ENCODE data around the gene SERPINA5.
"Not testable (repeated sequence)": the region's sequence is repeated elsewhere in the genome, so short reads cannot be mapped to it uniquely, and the experiment has no call there.

Gene SERPINA5

DNA sequence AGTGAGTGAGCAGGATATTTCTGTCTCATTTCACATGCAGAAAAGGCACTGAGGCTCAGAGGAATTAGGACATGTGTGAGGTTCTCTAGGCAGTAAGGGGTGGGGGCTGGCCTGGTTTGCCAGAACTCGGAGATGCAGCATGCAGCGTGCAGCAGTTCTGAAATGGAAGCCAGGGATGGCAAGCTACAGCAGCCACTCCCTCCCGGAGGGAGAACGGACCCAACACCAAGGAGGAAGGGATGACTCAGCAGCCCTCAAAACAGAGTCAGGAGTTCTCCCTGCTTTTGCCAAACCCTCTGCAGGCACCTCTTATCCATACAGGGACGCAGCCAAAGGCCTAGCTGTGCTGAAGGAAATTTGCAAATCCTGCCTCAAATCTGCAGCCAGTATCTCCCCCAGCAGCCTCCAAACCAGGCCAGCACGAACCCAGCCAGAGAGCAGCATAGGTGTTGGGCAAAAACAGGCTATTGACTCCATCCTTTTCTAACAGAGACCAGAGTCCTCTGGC is 20.7 kb downstream of the SERPINA5 start:
- no peak for DNase-seq (ENCODE audit: low spot score)

DNA sequence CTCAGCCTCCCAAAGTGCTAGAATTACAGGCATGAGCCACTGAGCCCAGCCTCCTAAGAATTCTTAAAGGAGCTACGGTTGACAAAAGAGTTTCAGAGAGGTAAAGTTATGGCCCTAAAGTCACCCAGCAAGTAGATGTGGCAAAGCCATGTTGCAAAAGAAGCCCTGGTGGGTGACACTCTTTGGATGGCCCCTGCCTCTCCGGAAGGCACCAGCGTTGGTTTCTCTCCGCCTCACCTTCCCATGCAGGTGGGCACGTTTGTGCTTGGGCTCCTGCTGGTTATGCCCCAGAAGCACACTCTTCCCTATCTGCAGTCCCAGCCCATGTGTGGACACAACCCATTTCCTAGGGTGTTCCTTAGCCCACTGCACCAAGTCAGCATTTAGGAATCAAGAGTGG is 21.5 kb downstream of the SERPINA5 start:
- no peak for DNase-seq (ENCODE audit: low spot score)

- no peak for DNase-seq (ENCODE audit: low spot score)
These were observed 24.1 kb downstream of the SERPINA5 start for GRCh38 chr14:94605361-94605760.

- DNase-seq (ENCODE audit: low spot score): not testable (repeated sequence)
These were observed 27.7 kb downstream of the SERPINA5 start for GRCh38 chr14:94608966-94609365.

DNA sequence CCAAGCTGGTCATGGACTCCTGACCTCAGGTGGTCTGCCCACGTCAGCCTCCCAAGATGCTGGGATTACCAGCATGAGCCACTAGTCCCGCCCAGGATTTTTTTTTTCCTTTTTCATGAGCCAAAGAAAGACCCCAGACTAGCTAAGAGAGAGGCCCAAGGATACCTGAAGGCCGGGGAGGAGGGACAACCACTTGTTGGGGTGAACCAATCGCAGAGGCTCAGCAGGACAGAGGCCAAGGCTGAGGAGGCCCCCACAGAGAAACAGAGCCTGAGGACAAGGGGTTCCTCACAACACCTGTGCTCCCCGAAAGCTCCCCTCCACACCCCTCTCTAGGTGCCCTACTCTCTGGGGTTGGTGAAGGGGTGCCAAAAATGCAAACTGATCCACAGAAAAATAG is 30.0 kb downstream of the SERPINA5 start:
- DNase-seq (ENCODE audit: low spot score): no peak

DNA sequence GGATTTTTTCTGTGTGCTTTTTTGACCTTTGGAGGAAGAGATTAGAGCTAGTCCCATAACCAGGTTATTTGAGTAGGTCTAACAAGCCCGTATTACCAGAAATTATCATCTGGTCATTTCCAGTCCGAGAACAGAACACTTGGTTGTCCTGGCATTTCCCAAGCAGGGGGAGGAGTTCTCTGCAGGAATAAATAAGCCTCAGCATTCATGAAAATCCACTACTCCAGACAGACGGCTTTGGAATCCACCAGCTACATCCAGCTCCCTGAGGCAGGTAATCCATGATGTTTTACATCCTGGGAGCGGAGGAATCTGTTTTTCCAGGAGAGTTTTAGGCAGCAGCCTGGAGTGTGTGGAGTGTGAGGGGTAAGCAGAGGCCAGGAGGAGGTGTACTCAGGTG is 30.9 kb downstream of the SERPINA5 start, which contains the start of gene SERPINA3:
Gene SERPINA3, plus strand, starts transcription at position 218 of the 400 bp plus-strand sequence. CDS start 2,051 bp downstream, outside the sequence.
- DNase-seq (ENCODE audit: low spot score): no peak

DNA sequence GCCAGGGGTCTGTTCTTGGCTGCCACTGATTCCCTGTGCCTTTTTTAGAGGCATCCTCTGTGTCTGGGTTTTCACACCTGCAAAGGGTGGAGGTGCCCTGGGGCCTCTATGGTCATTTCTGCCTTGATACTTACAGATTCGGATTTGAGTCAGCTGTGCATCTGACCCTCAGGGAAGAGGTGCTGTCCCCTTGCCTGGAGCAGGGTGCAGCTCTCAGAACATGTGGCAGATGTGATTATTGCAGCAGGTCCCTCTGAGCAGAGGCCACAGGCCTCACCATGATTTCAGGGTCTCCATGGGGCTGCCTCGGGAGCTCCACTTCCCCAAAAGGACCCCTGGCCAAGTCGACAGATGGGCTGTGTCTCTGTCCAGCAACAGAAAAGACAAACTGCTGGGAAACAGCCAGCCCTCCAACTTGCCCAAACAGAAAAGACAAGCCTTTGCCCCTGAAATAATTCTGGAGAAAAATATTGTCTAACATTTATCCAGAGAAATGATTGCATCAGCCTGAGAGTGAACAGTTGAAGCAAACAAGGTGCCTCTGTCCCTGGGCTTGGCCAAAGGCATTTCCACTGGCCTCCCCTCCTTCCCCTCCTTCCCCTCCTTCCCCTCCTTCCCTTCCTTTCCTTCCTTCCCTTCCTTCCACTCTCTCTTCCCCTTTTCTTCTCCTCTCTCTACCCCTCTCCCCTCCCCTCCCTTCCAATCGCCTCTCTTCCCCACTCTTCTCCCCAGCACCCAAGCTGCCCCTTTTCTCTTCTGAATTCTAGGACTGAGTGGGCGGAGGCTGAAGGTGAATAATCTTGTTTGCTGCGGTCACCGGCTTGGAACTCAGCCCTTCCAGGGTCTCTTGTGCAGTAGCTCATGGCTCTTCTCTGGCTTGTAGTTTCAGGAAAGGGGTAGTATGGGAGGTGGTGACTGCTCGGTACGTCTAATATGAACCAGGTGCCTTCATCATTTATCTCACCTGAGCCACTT is 31.6 kb downstream of the SERPINA5 start:
- no peak for DNase-seq (ENCODE audit: low spot score)

DNA sequence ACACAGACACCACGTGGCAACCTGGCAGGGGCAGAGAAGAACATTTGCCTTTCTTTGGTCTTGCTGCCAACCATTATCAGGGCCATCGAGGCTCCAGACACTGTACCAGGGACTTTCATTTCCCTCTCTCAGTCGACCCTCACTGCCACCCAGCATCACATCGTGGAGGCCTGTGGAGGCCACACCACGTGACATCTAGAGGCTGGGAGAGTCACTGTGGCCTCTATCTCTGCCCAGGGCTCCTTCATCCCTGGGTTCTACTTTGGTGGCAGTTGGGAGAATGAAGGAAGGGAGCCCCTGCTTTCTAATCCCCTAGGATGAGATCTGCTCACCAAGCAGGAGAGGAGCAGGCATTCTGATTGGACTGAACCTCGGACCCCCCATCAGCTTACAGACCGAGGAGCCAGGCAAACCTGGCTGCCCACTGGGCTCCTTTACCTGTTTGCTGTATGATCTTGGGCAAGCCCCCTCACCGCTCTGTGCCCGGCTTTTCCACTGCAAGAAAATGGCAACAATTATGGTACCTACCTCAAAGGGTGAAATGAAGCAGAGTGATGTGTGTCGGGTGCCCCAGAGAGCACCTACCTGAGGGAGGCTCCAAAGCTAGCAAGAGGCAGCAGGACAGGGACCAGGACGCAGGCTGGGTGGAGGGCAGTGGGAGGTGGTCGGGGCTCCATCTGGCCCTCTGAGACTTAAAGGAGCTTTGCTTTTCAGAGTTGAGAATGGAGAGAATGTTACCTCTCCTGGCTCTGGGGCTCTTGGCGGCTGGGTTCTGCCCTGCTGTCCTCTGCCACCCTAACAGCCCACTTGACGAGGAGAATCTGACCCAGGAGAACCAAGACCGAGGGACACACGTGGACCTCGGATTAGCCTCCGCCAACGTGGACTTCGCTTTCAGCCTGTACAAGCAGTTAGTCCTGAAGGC is 32.8 kb downstream of the SERPINA5 start:
- no peak for DNase-seq (ENCODE audit: low spot score)

- no peak for DNase-seq (ENCODE audit: low spot score)
These were observed 33.6 kb downstream of the SERPINA5 start for GRCh38 chr14:94614802-94615201.

DNA sequence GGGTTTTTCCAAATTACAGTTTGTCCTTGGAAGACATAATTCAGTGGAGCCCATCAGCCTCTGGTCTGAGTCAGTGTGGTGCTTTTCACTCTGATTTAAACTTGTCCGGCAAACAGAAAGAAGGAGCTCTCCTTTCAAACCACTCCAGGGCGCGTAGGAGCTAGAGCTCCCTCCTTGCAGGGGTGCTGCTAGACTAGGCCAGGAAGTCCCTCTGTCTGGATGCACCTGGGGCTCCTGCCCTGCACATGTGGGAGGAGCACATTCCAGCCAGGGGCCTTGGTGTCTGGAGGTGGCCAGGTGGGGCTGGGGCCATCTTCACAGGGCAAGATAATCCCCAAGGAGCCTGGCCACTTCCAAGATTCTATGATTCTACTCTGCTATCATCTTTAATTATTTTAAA is 34.0 kb downstream of the SERPINA5 start:
- no peak for DNase-seq (ENCODE audit: low spot score)

- no peak for DNase-seq (ENCODE audit: low spot score)
These were observed 34.8 kb downstream of the SERPINA5 start for GRCh38 chr14:94615823-94616570.

DNA sequence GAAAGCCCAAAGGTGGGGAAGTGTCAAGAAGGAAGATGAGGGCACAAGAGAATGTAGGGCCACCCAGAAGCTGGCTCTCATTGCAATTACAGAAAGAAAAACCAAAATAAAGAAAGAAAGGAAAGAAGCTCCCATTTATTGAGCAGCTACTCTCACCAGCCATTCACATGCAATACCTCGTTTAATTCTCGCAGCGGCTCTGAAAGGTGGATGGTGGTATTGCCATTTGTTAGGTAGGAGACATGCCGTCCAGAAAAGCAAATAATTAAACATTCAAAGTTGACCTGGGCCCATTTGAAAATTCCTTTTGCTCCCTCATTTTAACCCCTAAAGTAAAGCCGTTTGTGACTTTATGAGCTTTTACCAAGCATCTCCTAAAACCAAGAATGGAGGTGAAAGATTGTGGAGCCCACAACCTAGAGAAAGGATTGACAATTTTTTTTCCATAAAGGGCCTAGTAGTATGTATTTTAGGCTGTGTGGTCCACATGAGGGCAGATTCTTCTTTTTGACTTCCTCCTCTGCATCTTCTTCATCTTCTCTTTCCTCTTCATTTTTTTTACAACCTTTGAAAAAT is 36.2 kb downstream of the SERPINA5 start:
- no peak for DNase-seq (ENCODE audit: low spot score)

DNA sequence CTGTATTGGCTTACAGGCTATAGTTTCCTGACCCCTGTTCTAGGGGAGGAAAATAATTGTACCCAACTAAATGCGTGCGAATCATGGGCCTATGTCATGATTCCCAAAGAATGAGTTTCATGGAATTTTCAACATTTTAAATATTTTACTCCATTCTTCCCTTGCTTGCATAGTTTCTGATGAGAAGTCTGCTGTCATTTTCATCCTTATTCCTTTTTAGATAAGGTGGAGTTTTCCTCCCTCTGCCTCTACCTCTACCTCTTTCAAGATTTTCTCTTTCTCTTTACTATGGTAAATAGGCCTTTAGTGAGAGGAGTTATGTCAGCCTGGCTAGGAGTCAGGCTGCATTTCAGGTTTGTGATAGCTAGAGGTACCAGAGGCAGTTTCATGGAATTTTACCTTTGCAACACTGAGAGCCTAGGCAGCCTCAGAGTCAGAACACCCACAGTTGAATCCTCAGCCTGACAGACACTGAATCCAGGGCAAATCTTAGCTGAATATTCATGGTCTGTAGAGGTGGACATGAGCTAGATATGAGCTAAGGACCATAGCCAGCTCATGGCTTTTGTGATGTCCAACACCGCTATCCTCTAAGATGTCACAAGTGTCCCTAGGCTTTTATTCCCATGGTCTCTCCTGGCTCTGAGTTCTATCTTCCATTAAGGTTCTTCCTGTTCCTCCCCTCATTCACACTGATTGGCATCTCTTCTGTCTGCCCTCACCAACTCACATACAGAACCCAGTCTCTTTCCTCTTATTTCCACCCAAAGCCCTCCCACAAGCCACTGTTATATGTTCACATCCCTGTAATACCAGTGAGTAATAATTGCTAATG is 37.0 kb downstream of the SERPINA5 start:
- no peak for DNase-seq (ENCODE audit: low spot score)

DNA sequence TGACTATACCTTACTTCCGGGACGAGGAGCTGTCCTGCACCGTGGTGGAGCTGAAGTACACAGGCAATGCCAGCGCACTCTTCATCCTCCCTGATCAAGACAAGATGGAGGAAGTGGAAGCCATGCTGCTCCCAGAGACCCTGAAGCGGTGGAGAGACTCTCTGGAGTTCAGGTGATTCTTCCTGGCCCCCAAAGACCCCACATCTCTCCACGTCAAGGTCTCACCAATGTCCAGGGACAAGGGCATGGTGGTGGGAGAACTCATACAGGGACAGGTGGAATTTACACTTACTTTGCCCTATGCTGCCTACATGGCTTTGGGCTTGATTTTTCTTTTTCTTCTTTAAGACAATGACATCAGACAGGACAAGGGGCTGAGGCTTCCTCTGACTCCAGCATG is 38.1 kb downstream of the SERPINA5 start:
- DNase-seq (ENCODE audit: low spot score): no peak

GRCh38 chr14:94620597-94620996 is 39.4 kb downstream of the SERPINA5 start:
- no peak for DNase-seq (ENCODE audit: low spot score)

DNA sequence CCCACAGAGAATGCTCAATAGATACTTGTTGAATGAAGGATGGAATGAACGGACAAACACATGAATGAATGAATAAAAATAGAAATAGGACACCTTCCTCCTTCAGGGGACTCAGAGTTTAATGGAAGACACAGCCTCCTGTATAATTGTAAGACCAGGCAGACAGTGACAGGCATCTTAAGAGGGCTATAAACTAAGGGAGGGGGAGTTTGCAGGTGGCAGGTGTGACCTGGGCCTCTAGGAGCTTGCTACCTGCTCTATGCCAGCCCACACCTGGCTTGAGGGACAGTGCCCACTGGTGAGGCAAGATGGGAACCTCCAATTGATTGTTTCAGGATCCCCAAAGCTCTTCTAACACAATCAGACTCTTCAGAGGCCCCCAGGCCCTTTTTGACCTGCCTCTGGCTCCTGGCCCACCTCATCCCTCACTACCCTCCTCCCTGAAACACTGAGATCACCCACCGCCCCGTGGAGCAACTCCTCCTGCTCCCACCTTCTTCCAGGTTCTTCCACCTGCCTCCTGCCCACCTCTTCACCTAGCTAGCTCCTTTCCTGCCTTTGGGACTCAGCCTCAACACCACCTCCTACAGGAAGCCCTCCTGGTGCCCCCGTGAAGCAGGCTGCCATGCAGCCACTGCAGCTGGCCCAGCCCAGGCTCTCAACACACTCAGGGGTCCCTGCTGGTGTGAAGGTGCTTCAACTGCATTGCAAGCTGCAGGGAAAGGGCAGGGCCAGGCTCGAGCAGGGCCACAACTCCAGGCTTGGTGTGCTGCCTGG is 40.3 kb downstream of the SERPINA5 start:
- no peak for DNase-seq (ENCODE audit: low spot score)

GRCh38 chr14:94622653-94623421 is 41.6 kb downstream of the SERPINA5 start:
- no peak for DNase-seq (ENCODE audit: low spot score)

DNA sequence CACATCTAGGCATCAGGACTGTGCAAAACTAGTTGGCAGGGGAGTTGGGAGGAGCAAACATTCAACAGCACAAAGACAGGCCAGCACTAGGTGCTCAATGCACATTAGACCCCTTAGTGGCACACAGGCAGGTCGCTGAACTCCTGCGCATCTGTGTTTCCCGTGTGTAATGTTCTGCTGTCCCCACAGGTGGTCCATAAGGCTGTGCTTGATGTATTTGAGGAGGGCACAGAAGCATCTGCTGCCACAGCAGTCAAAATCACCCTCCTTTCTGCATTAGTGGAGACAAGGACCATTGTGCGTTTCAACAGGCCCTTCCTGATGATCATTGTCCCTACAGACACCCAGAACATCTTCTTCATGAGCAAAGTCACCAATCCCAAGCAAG is 42.2 kb downstream of the SERPINA5 start:
- no peak for DNase-seq (ENCODE audit: low spot score)
